K562 (cell line): ENCODE results near the gene PRICKLE3. TPM values are rescaled to one million over a fixed set of nuclear protein-coding genes. Genes with fewer than 3 reads are reported as not detected.

Source experiments
- ATAC-seq: fragments of 200-7000 bp; cut with Tn5 transposase; 3 replicates; pipeline ENCODE4 v1.9.1; 2020; ENCODE audit warnings: moderate library complexity
- BruUV-seq: library from RNA; stranded (reverse); fragments of 400-500 nt; replicated peaks from 2 replicates; lab custom pipeline; 2021; lab: Mats Ljungman, UMichigan
- CTCF ChIA-PET: fragments of 300-600 bp; formaldehyde crosslinking; extraction: SDS; loops from one replicate; lab custom pipeline; 2021; ENCODE audit warnings: low intra/inter-chr PET ratio; lab: Yijun Ruan, JAX
- POLR2A ChIA-PET: fragments of 300-600, 350-650 bp; sonication (Branson Sonifier 250); formaldehyde crosslinking; extraction: SDS; loops from one replicate; lab custom pipeline; 2021; ENCODE audit warnings: antibody characterized with exemption, inconsistent platforms; lab: Yijun Ruan, JAX
- DNase-seq, 4 experiments: peaks; one replicate each; pipeline versions ENCODE4 v3.0.0 to v3.0.0-alpha.2; 2011 to 2018; ENCODE audit warnings: low spot score in 3 of 4, mixed read lengths in 3 of 4; ENCODE audit errors: extremely low read depth in 1 of 4
- FAIRE-seq: peaks from 2 replicates; lab custom pipeline; 2011; peaks lifted over from hg19 to GRCh38; lab: Jason Lieb, UNC
- H2AFZ ChIP-seq: 2 replicates; pipeline ENCODE4 v1.6.0; 2011; ENCODE audit warnings: low read depth, low read length, control low read depth, inconsistent platforms
- H3K27ac ChIP-seq: fragments of 200-600 bp; 3 replicates; pipeline ENCODE4 v1.8.0; 2011; ENCODE audit warnings: low read depth, mild to moderate bottlenecking, control low read depth, inconsistent platforms, low read length, moderate library complexity, mixed read lengths; ENCODE audit errors: extremely low read depth
- H3K27me3 ChIP-seq, 2 experiments: fragments of 300-600 bp in 1 of 2; 2 replicates in 1 of 2; 3 replicates in 1 of 2; pipeline versions ENCODE4 v1.6.0 to v1.8.0; 2011; ENCODE audit warnings: inconsistent platforms in 2 of 2, low read length in 2 of 2, mild to moderate bottlenecking in 1 of 2, mixed read lengths in 1 of 2, moderate library complexity in 1 of 2; ENCODE audit not compliant: control insufficient read depth in 2 of 2, insufficient read depth in 2 of 2
- H3K36me3 ChIP-seq: fragments of 300-600 bp; 3 replicates; pipeline ENCODE4 v1.8.0; 2011; ENCODE audit warnings: mild to moderate bottlenecking, low read length, inconsistent platforms; ENCODE audit not compliant: control insufficient read depth, insufficient read depth
- H3K4me1 ChIP-seq, 2 experiments: fragments of 200-600 bp in 1 of 2; replicated peaks in 1 of 2; 2 replicates in 1 of 2; 3 replicates in 1 of 2; pipeline versions ENCODE4 v1.5.1 to v1.8.0; 2011; ENCODE audit warnings: inconsistent platforms in 2 of 2, low read length in 2 of 2, mild to moderate bottlenecking in 1 of 2, mixed read lengths in 1 of 2, moderate library complexity in 1 of 2; ENCODE audit not compliant: control insufficient read depth in 2 of 2, insufficient read depth in 2 of 2
- H3K4me2 ChIP-seq: 2 replicates; pipeline ENCODE4 v1.6.1; 2011; ENCODE audit warnings: low read length, control low read depth, inconsistent platforms, mixed read lengths; ENCODE audit not compliant: insufficient read depth
- H3K4me3 ChIP-seq: fragments of 200-600 bp; sonication (generic), shearing (Covaris generic); 2 replicates; pipeline ENCODE4 v1.5.1; 2016; ENCODE audit warnings: control low read depth, inconsistent platforms
- H3K79me2 ChIP-seq: fragments of 200-600 bp; 3 replicates; pipeline ENCODE4 v1.8.0; 2011; ENCODE audit warnings: low read length, inconsistent platforms; ENCODE audit not compliant: control insufficient read depth, insufficient read depth
- H3K9ac ChIP-seq, 2 experiments: 2 replicates each; pipeline versions ENCODE4 v1.6.0 to v1.6.1; 2011; ENCODE audit warnings: low read depth in 2 of 2, low read length in 2 of 2, control low read depth in 1 of 2, inconsistent platforms in 1 of 2, mild to moderate bottlenecking in 1 of 2, mixed read lengths in 1 of 2; ENCODE audit not compliant: insufficient read depth in 1 of 2
- H3K9me1 ChIP-seq: one replicate; pipeline ENCODE4 v1.6.0; 2011; ENCODE audit warnings: inconsistent platforms, mild to moderate bottlenecking, low read length, moderate library complexity; ENCODE audit not compliant: control insufficient read depth, insufficient read depth
- H3K9me3 ChIP-seq: replicated peaks from 2 replicates; pipeline ENCODE4 v1.5.1; 2011; ENCODE audit warnings: low read depth, low read length, inconsistent platforms; ENCODE audit not compliant: control insufficient read depth, insufficient read depth
- H4K20me1 ChIP-seq: replicated peaks from 2 replicates; pipeline ENCODE4 v1.6.1; 2011; ENCODE audit warnings: low read length, inconsistent platforms, mixed read lengths; ENCODE audit not compliant: control insufficient read depth, insufficient read depth
- CREB3 ChIP-seq: fragments of 450-650 bp; conservative IDR thresholded peaks from 2 replicates; pipeline ENCODE4 v1.6.1; 2016; ENCODE audit warnings: missing genetic modification characterization, low read depth, mild to moderate bottlenecking, missing compliant biosample characterization, moderate library complexity
- NR2C1 ChIP-seq, 2 experiments: fragments of 450-650 bp; IDR thresholded peaks; 2 replicates each; pipeline ENCODE4 v1.6.1; 2017; ENCODE audit warnings: mild to moderate bottlenecking in 2 of 2, antibody characterized with exemption in 1 of 2, inconsistent platforms in 1 of 2, missing compliant biosample characterization in 1 of 2, missing genetic modification characterization in 1 of 2
- ZBTB8A ChIP-seq: fragments of 450-650 bp; IDR thresholded peaks from 2 replicates; pipeline ENCODE4 v1.6.1; 2018; ENCODE audit warnings: mild to moderate bottlenecking, moderate library complexity; ENCODE audit not compliant: partially characterized antibody
- ZNF121 ChIP-seq: sonication (generic); formaldehyde crosslinking; conservative IDR thresholded peaks from 2 replicates; pipeline ENCODE4 v1.8.0; 2022; ENCODE audit warnings: missing genetic modification reagents
- WGBS: fragments of 100-300 bp; shearing (Covaris generic); methylation state at CpG from one replicate; pipeline ENCODE4 v1.1.6; 2016; ENCODE audit warnings: low coverage, mixed read lengths; ENCODE audit not compliant: insufficient coverage; ENCODE audit errors: missing lambda C conversion rate; 5-methylcytosine and 5-hydroxymethylcytosine counted together
- in situ Hi-C: fragments of 300-500 bp; cut with MboI; formaldehyde crosslinking; loops from 4 replicates; pipeline ENCODE4 v1.15.0; 2018; ENCODE audit warnings: inconsistent platforms, mixed read lengths
- intact Hi-C: fragments of 100-400 bp; cut with micrococcal nuclease; formaldehyde crosslinking; loops from 2 replicates; pipeline ENCODE4 v1.14.2; 2022
- polyA plus RNA-seq, 8 experiments: library from polyadenylated mRNA; depleted of rRNA in 4 of 8; stranded (reverse) in 5 of 8; unstranded in 3 of 8; fragments of >200 nt; fragmentation: Nextera tagmentation in 2 of 8; fragmentation: Illumina TruSeq in 1 of 8; extraction: Ambion mirVana in 2 of 8; extraction: Trizol in 1 of 8; gene quantifications; 2 replicates each; pipeline versions ENCODE4 v1.2.1 to v1.2.3, GENCODE V29; 2011 to 2014; ENCODE audit warnings: inconsistent platforms in 1 of 8, missing spikeins in 1 of 8
- total RNA-seq, 7 experiments: library from RNA; depleted of rRNA in 6 of 7; stranded (reverse); fragments of >200 nt in 6 of 7; fragmentation: Illumina TruSeq in 2 of 7; extraction: Trizol in 2 of 7; gene quantifications; 2 replicates each; pipeline versions ENCODE4 v1.2.1 to v1.2.3, GENCODE V29; 2011 to 2021; ENCODE audit warnings: low replicate concordance in 1 of 7

The PRICKLE3 gene
- total and polyA plus RNA-seq, 9 of the 15 experiments (the other 6 are each of a cell fraction or from before 2014, with no cell fraction given) = 1.1 to 44.3 (median 14.0) TPM

- Histone ChIP-seq H3K36me3 (no peaks in the 10 kb centered on the region), H4K20me1 (no peaks in the 10 kb centered on the region), H3K9ac (no peak overlapping the region), H3K27me3 (peaks cover 3 to 26% of the 10 kb centered on the region in 2 experiments; a peak in 3 of 5 replicates), H3K4me2 (no peak overlapping the region), H3K4me1 (no peaks in the 10 kb centered on the region; a peak in 1 of 5 replicates), H3K9me1 (no peaks in the 10 kb centered on the region), H3K27ac (no peak overlapping the region), H3K9me3 (no peaks in the 10 kb centered on the region), H3K79me2 (no peaks in the 10 kb centered on the region), H3K4me3 (no peak overlapping the region), H2AFZ (no peak overlapping the region)
- ChIA-PET POLR2A (no interaction called here), CTCF (no interaction called here)
- no peak for ATAC-seq
- in situ Hi-C loops (no loop called here), intact Hi-C loops (no loop called here)
- TF ChIP-seq ZBTB8A (no peak), ZNF121 (peak; percentile 84)
- no TSS peak for BruUV-seq
- no peak for DNase-seq
- FAIRE-seq = no peak
Measured at GRCh38 chrX:49220100-49220499, 33.9 kb upstream of the PRICKLE3 start.

GRCh38 chrX:49214996-49215526, 28.9 kb upstream of the PRICKLE3 start:
- H3K27me3 ChIP-seq = peaks cover 3 to 19% of the 10 kb centered on the region in 2 experiments; a peak in 3 of 5 replicates
- intact Hi-C loops (no loop called here), in situ Hi-C loops (no loop called here)
- DNase-seq (no peak), ATAC-seq (no peak), FAIRE-seq (no peak)
- H3K9ac ChIP-seq = no peak overlapping the region
- no peaks in the 10 kb centered on the region for H3K9me3 ChIP-seq
- no peak overlapping the region for H3K4me3 ChIP-seq
- no peaks in the 10 kb centered on the region; a peak in 2 of 5 replicates for H3K4me1 ChIP-seq
- no peaks in the 10 kb centered on the region for H3K79me2 ChIP-seq
- no peak for TF ChIP-seq CREB3 (tag)
- TF ChIP-seq NR2C1 (IDR thresholded peaks at IDR 0.05) = peak; percentile 54; the same call in 1 of the 2 replicates
- peak; percentile 62 for TF ChIP-seq NR2C1 (tag; IDR thresholded peaks at IDR 0.05)
- H3K4me2 ChIP-seq = no peak overlapping the region
- H3K36me3 ChIP-seq = no peaks in the 10 kb centered on the region
- CTCF ChIA-PET = no interaction called here
- H3K9me1 ChIP-seq = no peaks in the 10 kb centered on the region
- POLR2A ChIA-PET = interaction anchor here (1.4 kb wide), 1 partner anchor 13 kb away, joined by 3 read pairs; no protein-coding TSS in a partner anchor
- 13% methylated on average over 8 of the region's 14 CpGs for WGBS
- no peaks in the 10 kb centered on the region for H4K20me1 ChIP-seq
- no peak overlapping the region for H2AFZ ChIP-seq
- BruUV-seq = no TSS peak
- no peak overlapping the region for H3K27ac ChIP-seq
